PC-3 (cell line): ENCODE measurements around the gene CCDC74B.
"Not testable (repeated sequence)": the region's sequence is repeated elsewhere in the genome, so short reads cannot be mapped to it uniquely, and the experiment has no call there.

Experiments
- CTCF ChIP-seq: fragments of 300-600 bp; sonication (generic); conservative IDR thresholded peaks from 2 replicates; pipeline ENCODE4 v1.5.1; 2017; ENCODE audit warnings: antibody characterized with exemption, low read depth, mild to moderate bottlenecking, low read length
- EZH2 ChIP-seq: fragments of 300-600 bp; sonication (generic); IDR thresholded peaks from one replicate; pipeline ENCODE4 v1.6.1; 2017; ENCODE audit warnings: antibody characterized with exemption, mild to moderate bottlenecking, low read length; ENCODE audit not compliant: unreplicated experiment
- EZH2phosphoT487 ChIP-seq: fragments of 300-600 bp; sonication (generic); IDR thresholded peaks from 2 replicates; pipeline ENCODE4 v1.6.1; 2018; ENCODE audit warnings: mild to moderate bottlenecking, antibody characterized with exemption, low read length, borderline replicate concordance

- TF ChIP-seq CTCF, EZH2phosphoT487, EZH2: not testable (repeated sequence)
Observed at GRCh38 chr2:130143266-130144039, 1.5 kb downstream of the CCDC74B start.
